Activated naive CD4-positive, alpha-beta T cell treated with anti-CD3 and anti-CD28 coated beads for 36 hours (primary cell): Measurements from ENCODE around the gene NOP14. TPM values are rescaled to one million over a fixed set of nuclear protein-coding genes. Genes with fewer than 3 reads are reported as not detected.
"Not testable (repeated sequence)": the region's sequence is repeated elsewhere in the genome, so short reads cannot be mapped to it uniquely, and the experiment has no call there.

Experiments used
- CTCF ChIA-PET: fragments of 350-600 bp; sonication (Branson Sonifier 250); formaldehyde crosslinking; loops from one replicate; lab custom pipeline; 2021; ENCODE audit warnings: antibody characterized with exemption; lab: Charles Lee
- DNase-seq: peaks from one replicate; pipeline ENCODE4 v3.0.0-alpha.2; 2020
- H3K27ac Mint-ChIP-seq: one replicate; pipeline ENCODE4 v1.8.0; 2021; ENCODE audit warnings: mild to moderate bottlenecking, mixed read lengths
- H3K27me3 Mint-ChIP-seq: one replicate; pipeline ENCODE4 v1.8.0; 2021; ENCODE audit warnings: low read depth, mixed read lengths
- H3K36me3 Mint-ChIP-seq: one replicate; pipeline ENCODE4 v1.8.0; 2021; ENCODE audit warnings: low read depth, mixed read lengths
- H3K4me1 Mint-ChIP-seq: one replicate; pipeline ENCODE4 v1.8.0; 2021; ENCODE audit warnings: low read depth, mixed read lengths
- H3K4me3 Mint-ChIP-seq: one replicate; pipeline ENCODE4 v1.8.0; 2021; ENCODE audit warnings: mild to moderate bottlenecking, moderate library complexity, mixed read lengths
- H3K9me3 Mint-ChIP-seq: one replicate; pipeline ENCODE4 v1.8.0; 2021; ENCODE audit warnings: mixed read lengths
- intact Hi-C: fragments of 100-400 bp; cut with micrococcal nuclease; formaldehyde crosslinking; loops from one replicate; pipeline ENCODE4 v1.15.1; 2023
- total RNA-seq, 2 experiments: library from RNA; stranded (reverse); gene quantifications; one replicate each; pipeline ENCODE4 v1.2.3, GENCODE V29; 2021

Gene NOP14
- total RNA-seq, 2 experiments from 2014 or later: 48.3 to 55.1 TPM

GRCh38 chr4:2939383-2940243, 23.6 kb downstream of the NOP14 start:
- H3K4me3 Mint-ChIP-seq: no peak overlapping the region
- no peaks in the 10 kb centered on the region for H3K9me3 Mint-ChIP-seq
- no peaks in the 10 kb centered on the region for H3K27me3 Mint-ChIP-seq
- intact Hi-C loops: loop anchor here (5.0 to 10.0 kb wide), 3 partner anchors 402 to 525 kb away; partner anchors contain the start of genes CFAP99, FAM193A, RNF4 and ZFYVE28
- no peak for DNase-seq
- H3K27ac Mint-ChIP-seq: peak overlapping the region; percentile 72
- CTCF ChIA-PET: interaction anchor here (4.9 kb wide), 1 partner anchor 15 kb away, joined by 53 read pairs; no protein-coding TSS in a partner anchor
- H3K36me3 Mint-ChIP-seq: peaks cover 44% of the 10 kb centered on the region
- peaks cover 39% of the 10 kb centered on the region for H3K4me1 Mint-ChIP-seq

DNA sequence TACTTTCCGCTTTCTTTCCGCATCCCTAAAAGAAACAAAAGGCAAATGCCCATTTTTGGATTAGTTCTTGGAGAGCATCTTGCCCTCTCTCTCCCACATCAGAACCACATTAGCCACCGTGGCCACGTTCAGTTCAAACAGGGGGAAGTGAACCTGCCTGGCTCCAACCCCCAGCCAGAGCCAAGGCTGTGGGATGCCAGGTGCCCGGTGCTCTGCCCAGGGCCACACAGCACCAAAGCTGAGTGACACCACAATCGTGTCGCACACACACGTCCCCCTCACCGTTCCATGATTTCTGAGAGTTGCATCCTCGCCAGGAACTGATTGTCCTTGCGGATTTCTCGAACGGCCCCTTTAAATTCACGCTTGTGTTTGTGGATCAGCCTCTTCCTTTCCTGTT, 24.3 kb downstream of the NOP14 start:
- Mint-ChIP-seq H3K27me3 (no peaks in the 10 kb centered on the region), H3K9me3 (no peaks in the 10 kb centered on the region), H3K36me3 (peaks cover 40% of the 10 kb centered on the region), H3K27ac (peak overlapping the region; percentile 72), H3K4me3 (no peak overlapping the region), H3K4me1 (peaks cover 39% of the 10 kb centered on the region)
- CTCF ChIA-PET: interaction anchor here (4.9 kb wide), 1 partner anchor 16 kb away, joined by 53 read pairs; no protein-coding TSS in a partner anchor
- intact Hi-C loops: loop anchor here (5.0 to 10.0 kb wide), 3 partner anchors 402 to 524 kb away; partner anchors contain the start of genes CFAP99, FAM193A, RNF4 and ZFYVE28
- no peak for DNase-seq

DNA sequence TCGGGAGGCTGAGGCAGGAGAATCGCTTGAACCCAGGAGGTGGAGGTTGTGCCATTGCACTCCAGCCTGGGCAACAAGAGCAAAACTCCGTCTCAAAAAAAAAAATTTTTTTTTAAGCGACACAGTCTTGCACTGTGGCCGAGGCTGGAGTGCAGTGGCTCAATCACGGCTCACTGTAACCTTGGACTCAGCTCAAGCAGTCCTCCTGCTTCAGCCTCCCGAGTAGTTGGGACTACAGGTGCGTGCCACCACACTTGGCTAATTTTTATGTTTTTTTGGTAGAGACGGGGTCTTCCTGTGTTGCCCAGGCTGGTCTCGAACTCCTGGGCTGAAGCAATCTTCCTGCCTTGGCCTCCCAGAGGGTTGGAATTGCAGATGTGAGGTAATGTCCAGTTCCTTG, 24.8 kb downstream of the NOP14 start:
- intact Hi-C loops: loop anchor here (5.0 to 10.0 kb wide), 3 partner anchors 401 to 524 kb away; partner anchors contain the start of genes CFAP99, FAM193A, RNF4 and ZFYVE28
- CTCF ChIA-PET: interaction anchor here (4.9 kb wide), 1 partner anchor 16 kb away, joined by 53 read pairs; no protein-coding TSS in a partner anchor
- Mint-ChIP-seq H3K4me1 (peaks cover 40% of the 10 kb centered on the region), H3K27ac (peak overlapping the region; percentile 96), H3K36me3 (peaks cover 37% of the 10 kb centered on the region)
- not testable (repeated sequence) for H3K9me3 Mint-ChIP-seq, H3K4me3 Mint-ChIP-seq, DNase-seq, H3K27me3 Mint-ChIP-seq

DNA sequence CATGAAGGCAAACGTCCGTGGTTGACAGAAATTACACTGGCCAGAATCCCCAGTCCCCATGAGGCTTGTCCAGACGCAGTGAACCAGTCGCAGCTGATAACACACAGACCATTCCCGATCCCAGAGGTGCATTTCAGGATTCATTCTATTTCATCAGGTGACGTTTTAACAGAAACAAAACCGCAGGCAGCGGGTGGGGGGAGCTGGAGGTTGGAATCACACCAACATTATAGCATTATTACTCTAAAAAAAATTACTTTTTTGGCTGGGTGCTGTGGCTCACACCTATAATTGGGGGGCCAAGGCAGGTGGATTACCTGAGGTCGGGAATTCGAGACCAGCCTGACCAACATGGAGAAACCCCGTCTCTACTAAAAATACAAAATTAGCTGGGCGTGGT, 25.2 kb downstream of the NOP14 start:
- Mint-ChIP-seq H3K4me3 (no peak overlapping the region), H3K9me3 (no peaks in the 10 kb centered on the region), H3K27me3 (no peaks in the 10 kb centered on the region), H3K27ac (peak overlapping the region; percentile 96), H3K36me3 (peaks cover 38% of the 10 kb centered on the region), H3K4me1 (peaks cover 44% of the 10 kb centered on the region)
- CTCF ChIA-PET: interaction anchor here (4.9 kb wide), 1 partner anchor 17 kb away, joined by 53 read pairs; no protein-coding TSS in a partner anchor
- intact Hi-C loops: loop anchor here (5.0 to 10.0 kb wide), 3 partner anchors 401 to 523 kb away; partner anchors contain the start of genes CFAP99, FAM193A, RNF4 and ZFYVE28
- no peak for DNase-seq

DNA sequence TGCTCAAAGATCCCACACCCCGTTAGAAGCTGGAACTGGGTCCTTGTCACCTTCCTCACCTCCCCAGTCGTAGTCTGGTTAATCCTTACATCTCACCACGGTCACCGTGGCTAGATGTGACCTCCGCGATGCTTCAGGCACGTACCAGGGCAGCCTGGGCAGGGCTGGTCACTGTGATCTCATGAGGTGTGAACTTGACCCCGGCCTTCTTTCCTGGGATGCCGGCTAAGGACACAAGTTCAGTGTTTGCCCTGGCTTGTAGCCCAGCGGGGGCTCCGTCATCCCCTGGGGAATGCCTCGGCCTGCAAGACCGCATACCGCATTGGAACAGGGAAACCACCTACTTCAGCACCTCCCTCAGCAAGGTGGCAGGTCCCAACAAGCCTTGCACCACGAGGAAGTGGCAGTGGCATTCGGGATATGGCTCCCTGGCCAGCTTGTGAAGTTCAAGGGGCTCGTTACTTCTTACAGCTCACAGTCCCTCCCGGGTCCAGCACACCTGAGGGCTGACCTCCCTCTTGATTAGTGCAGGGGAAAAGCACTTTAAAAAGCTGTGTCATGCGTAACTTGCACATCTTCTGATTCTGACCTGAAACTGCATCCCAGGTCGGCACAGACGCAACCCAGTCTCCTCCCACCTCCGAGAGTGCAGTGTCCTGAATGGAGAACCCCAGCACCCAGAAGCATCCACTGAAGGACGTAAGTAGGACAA, 25.9 kb downstream of the NOP14 start:
- H3K27me3 Mint-ChIP-seq: no peaks in the 10 kb centered on the region
- H3K27ac Mint-ChIP-seq: peak overlapping the region; percentile 96
- DNase-seq: no peak
- H3K4me1 Mint-ChIP-seq: peaks cover 51% of the 10 kb centered on the region
- peak overlapping the region; percentile 89 for H3K4me3 Mint-ChIP-seq
- H3K9me3 Mint-ChIP-seq: no peaks in the 10 kb centered on the region
- CTCF ChIA-PET: interaction anchor here (4.9 kb wide), 1 partner anchor 17 kb away, joined by 53 read pairs; no protein-coding TSS in a partner anchor
- intact Hi-C loops: loop anchor here (5.0 to 10.0 kb wide), 3 partner anchors 400 to 523 kb away; partner anchors contain the start of genes CFAP99, FAM193A, RNF4 and ZFYVE28
- peaks cover 34% of the 10 kb centered on the region for H3K36me3 Mint-ChIP-seq

GRCh38 chr4:2936773-2937145, 26.4 kb downstream of the NOP14 start:
- no peaks in the 10 kb centered on the region for H3K9me3 Mint-ChIP-seq
- no peaks in the 10 kb centered on the region for H3K27me3 Mint-ChIP-seq
- intact Hi-C loops: loop anchor here (1.0 to 10.0 kb wide), 7 partner anchors 18 to 522 kb away; partner anchors contain the start of genes CFAP99, FAM193A, RNF4 and ZFYVE28
- peaks cover 56% of the 10 kb centered on the region for H3K4me1 Mint-ChIP-seq
- CTCF ChIA-PET: interaction anchor here (1.4 to 4.9 kb wide), 3 partner anchors 12 to 18 kb away, joined by 3 to 53 read pairs (median 3); no protein-coding TSS in a partner anchor
- H3K4me3 Mint-ChIP-seq: peak overlapping the region; percentile 89
- H3K27ac Mint-ChIP-seq: peak overlapping the region; percentile 96
- peaks cover 30% of the 10 kb centered on the region for H3K36me3 Mint-ChIP-seq
- DNase-seq: peak; percentile 73

DNA sequence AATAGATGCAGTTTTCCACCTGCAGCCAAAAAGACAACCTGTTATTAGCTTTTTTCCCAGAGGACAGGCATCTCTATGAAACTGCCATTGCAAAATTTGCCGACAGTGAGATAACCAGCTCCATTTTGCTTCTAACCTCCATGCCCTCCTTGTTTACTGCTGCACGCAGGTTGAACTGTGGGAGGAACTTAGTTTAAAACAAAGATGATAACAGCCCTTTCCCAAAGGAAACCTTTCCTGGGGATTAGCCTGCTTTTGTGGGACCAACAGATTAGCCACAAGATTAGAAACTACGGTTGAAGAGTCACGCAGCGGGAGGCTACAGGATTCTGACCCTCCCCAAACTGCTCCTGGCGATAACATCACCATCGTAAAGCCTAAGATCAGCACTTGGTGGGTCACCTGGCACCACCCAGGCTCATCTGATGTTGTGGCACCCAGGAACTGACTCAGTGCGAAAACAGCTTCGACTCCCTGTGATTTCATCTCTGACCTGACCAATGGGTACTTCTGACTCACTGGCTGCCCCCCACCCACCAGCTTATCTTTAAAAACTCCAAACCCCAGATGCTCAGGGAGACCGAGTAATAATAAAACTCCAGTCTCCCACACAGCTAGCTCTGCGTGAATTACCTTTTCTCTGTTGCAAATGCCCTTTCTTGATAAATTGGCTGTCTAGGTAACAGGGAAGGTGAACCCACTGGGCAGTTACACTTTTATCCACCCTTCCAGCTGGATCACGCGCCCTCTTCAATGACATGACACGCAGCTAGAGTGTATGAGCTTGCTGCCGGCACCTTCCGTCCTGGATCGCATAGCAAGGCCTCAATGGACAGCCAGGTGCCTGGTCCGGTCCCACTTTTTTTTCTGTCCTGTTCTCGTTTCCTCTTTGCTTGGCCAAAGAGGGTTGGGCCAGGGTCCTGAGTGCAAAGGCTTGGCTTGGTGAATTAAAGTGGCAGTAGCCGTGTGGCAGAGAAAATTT, 27.2 kb downstream of the NOP14 start:
- H3K9me3 Mint-ChIP-seq: no peaks in the 10 kb centered on the region
- peak; percentile 84 for DNase-seq
- H3K4me1 Mint-ChIP-seq: peaks cover 58% of the 10 kb centered on the region
- CTCF ChIA-PET: interaction anchor here (0.7 to 4.9 kb wide), 11 partner anchors 11 to 172 kb away, joined by 3 to 53 read pairs (median 3); no protein-coding TSS in a partner anchor
- H3K4me3 Mint-ChIP-seq: peak overlapping the region; percentile 89
- peaks cover 32% of the 10 kb centered on the region for H3K36me3 Mint-ChIP-seq
- H3K27me3 Mint-ChIP-seq: no peaks in the 10 kb centered on the region
- intact Hi-C loops: loop anchor here (1.0 to 10.0 kb wide), 8 partner anchors 18 to 521 kb away; partner anchors contain the start of genes CFAP99, FAM193A, RNF4 and ZFYVE28
- H3K27ac Mint-ChIP-seq: peak overlapping the region; percentile 96

- peak; percentile 97 for DNase-seq
- Mint-ChIP-seq H3K9me3 (no peaks in the 10 kb centered on the region), H3K27me3 (no peaks in the 10 kb centered on the region), H3K27ac (peak overlapping the region; percentile 96), H3K4me1 (peaks cover 57% of the 10 kb centered on the region), H3K4me3 (peak overlapping the region; percentile 89), H3K36me3 (peaks cover 29% of the 10 kb centered on the region)
- intact Hi-C loops: loop anchor here (1.0 to 10.0 kb wide), 4 partner anchors 91 to 520 kb away; partner anchors contain the start of genes CFAP99, FAM193A, RNF4 and ZFYVE28
- CTCF ChIA-PET: interaction anchor here (0.6 to 4.9 kb wide), 12 partner anchors 10 to 681 kb away, joined by 3 to 53 read pairs (median 3); no protein-coding TSS in a partner anchor
Observed at GRCh38 chr4:2934813-2935761, 28.1 kb downstream of the NOP14 start.

DNA sequence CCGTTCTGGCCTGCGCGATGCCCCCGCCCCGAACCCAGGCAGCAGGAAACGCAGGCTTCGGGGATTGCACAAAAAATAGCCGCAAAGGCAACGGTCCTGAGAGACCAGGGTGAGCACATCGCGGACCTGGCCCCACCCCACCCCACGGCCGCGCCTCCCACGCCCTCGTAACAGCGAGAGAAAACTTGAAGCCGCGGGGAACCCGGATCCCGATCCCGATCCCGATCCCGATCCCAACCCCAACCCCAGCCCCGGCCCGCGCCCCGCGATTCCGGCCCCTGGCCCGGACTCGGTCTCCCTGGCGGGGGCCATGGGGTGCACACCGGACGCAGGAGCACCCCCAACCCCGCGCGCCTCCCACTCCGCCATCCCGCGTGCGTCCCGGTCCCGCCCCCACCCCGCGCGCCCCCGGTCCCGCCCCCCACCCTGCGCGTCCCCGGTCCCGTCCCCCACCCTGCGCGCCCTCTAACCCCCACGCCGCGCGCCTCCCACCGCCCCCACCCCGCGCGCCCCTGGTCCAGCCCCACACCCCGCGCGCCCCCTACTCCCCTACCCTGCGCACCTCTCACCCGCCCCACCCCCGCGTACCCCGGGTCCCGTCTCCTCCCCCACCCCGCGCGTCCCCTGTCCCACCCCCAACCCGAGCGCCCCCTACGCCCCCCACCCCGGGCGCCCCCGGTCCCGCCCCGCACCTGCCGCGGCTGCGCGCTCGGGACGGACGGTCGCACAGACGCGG, 29.0 kb downstream of the NOP14 start:
- H3K9me3 Mint-ChIP-seq: no peaks in the 10 kb centered on the region
- peak overlapping the region; percentile 89 for H3K4me3 Mint-ChIP-seq
- H3K27ac Mint-ChIP-seq: no peak overlapping the region
- intact Hi-C loops: loop anchor here (10.0 kb wide), 2 partner anchors 469 to 519 kb away; partner anchors contain the start of genes CFAP99, RNF4 and ZFYVE28
- peaks cover 52% of the 10 kb centered on the region for H3K4me1 Mint-ChIP-seq
- peaks cover 27% of the 10 kb centered on the region for H3K36me3 Mint-ChIP-seq
- CTCF ChIA-PET: interaction anchor here (0.6 to 4.9 kb wide), 2 partner anchors 21 to 680 kb away, joined by 4 to 53 read pairs; no protein-coding TSS in a partner anchor
- DNase-seq: peak; percentile 35
- no peaks in the 10 kb centered on the region for H3K27me3 Mint-ChIP-seq
